GM04503 (cell line): ENCODE measurements around the gene SLC35E3.
"Not testable (repeated sequence)": the region's sequence is repeated elsewhere in the genome, so short reads cannot be mapped to it uniquely, and the experiment has no call there.

Experiments
- DNase-seq: peaks from one replicate; pipeline ENCODE4 v3.0.0-alpha.2; 2012; ENCODE audit warnings: low read depth

The SLC35E3 gene

GRCh38 chr12:68814490-68815231, 68.7 kb downstream of the SLC35E3 start:
- no peak for DNase-seq

- DNase-seq, result no peak
Observed at GRCh38 chr12:68815232-68815927, 69.4 kb downstream of the SLC35E3 start.

- DNase-seq, result no peak
Observed at GRCh38 chr12:68815928-68816800, 70.2 kb downstream of the SLC35E3 start.

DNA sequence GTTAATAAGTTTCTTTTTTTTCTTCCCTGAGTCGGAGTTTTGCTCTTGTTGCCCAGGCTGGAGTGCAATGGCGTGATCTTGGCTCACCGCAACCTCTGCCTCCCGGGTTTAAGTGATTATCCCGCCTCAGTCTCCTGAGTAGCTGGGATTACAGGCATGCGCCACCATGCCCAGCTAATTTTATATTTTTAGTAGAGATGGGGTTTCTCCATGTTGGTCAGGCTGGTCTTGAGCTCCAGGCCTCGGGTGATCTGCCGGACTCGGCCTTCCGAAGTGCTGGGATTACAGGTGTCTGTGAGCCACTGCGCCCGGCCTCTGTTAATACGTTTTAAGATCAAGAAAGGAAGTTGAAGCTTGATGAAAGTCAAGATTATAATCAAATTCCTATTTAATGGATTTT, 73.5 kb downstream of the SLC35E3 start:
- not testable (repeated sequence) for DNase-seq

- DNase-seq, result no peak
Observed at GRCh38 chr12:68821357-68822188, 75.6 kb downstream of the SLC35E3 start.

DNA sequence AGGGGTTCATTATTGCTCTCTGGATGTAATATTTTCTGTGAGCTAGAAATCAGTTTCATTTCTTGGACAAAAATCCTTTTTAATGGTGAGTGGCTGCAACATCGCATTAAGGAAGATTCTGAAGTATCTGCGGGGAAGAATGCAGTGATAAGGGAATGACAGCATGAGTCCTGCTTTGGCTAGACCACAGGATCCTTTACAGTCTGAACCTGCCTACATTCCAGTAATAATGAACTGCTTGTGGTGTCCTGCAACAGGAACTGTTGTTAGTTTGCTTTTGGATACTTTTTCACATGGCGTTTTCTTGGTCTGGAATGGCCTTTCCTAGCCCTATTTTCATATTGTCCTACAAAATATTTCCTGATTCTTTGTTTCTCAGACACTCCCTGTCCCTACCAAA, 77.7 kb downstream of the SLC35E3 start:
- DNase-seq, result no peak

- no peak for DNase-seq
Observed at GRCh38 chr12:68824131-68824530, 78.2 kb downstream of the SLC35E3 start.

GRCh38 chr12:68824597-68825250, 78.7 kb downstream of the SLC35E3 start:
- no peak for DNase-seq

DNA sequence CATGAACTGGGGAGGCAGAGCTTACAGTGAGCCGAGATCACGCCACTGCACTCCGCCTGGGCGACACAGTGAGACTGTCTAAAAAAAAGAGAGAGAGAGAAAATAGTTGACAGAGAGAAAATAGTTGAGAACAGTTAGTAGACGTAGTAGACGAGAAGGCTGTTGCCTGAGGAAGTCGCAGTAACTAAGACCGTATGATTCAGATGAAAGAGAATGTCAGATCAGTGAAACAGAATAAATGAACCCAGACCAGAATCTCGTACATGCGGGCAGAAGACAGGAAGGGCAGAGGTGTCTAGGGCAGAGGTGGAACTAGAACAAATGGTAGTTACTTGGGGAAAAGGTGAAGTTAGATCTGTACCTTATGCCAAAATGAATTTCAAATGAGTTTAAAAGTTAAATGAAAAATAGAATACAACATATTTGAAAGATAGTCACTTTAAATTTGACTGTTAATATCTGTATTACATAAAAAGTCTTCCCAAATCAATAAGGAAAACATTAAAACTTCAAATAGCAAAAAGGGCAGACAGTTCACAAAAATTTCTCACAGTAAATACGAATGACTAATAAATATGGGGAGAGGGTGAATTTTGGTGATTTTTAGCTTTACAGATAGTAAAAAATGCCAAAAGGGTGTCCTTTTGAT, 79.7 kb downstream of the SLC35E3 start:
- no peak for DNase-seq

DNA sequence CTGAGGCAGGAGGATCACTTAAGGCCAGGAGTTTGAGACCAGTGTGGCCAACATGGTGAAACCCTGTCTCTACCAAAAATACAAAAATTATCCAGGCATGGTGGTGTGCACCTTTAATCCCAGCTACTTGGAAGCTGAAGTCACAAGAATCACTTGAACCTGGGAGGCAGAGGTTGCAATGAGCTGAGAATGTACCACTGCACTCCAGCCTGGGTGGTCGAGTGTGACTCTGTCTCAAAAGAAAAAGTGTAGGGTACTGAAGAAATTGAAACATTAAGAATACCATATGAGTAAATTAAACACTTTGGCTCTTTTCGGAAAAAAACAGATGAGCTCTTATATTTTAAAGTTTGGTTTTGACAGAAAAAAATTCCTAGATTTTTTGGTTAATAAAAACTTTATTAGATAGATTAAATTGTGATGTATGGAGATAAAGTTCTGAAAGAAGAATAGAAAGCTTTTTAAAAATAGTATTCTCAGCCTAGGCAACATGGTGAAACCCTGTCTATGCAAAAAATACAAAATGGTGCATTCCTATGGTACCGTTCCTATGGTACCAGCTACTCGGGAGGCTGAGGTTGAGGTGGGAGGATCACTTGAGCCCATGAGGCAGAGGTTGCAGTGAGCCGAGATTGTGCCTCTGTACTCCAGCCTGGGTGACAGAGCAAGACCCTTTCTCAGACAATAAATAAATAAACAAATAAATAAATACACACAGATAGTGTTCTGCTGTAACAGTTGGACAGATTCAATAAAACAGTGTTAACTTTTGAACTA, 82.1 kb downstream of the SLC35E3 start:
- DNase-seq, result no peak

DNA sequence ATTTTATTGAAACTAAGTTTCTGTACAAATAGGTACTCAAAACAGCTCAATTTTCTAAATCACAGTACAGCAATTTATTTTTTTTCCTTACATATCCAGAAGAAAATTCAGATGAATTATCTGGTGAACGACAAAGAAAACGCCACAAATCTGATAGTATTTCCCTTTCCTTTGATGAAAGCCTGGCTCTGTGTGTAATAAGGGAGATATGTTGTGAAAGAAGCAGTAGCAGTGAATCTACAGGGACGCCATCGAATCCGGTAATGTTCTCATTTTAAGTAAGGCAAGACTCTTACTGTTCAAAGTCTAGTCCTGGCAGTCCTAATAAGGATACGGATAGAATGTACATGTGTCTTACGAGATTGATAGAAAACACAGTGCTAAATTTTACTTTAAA, 82.7 kb downstream of the SLC35E3 start:
- no peak for DNase-seq
